HepG2 (cell line): ENCODE data around the gene TMEM131L. TPM values are rescaled to one million over a fixed set of nuclear protein-coding genes. Genes with fewer than 3 reads are reported as not detected.

Experiments used
- ATAC-seq: fragments of 200-7000 bp; cut with Tn5 transposase; 3 replicates; pipeline ENCODE4 v1.9.1; 2020; ENCODE audit warnings: mild to moderate bottlenecking, moderate library complexity
- BruUV-seq: library from RNA; stranded (reverse); fragments of 400-500 nt; replicated peaks from 2 replicates; lab custom pipeline; 2021; lab: Mats Ljungman, UMichigan
- CTCF ChIA-PET: fragments of 300-600 bp; formaldehyde crosslinking; extraction: SDS; loops from one replicate; lab custom pipeline; 2021; ENCODE audit warnings: low total read pairs, inconsistent platforms, low intra/inter-chr PET ratio; lab: Yijun Ruan, JAX
- POLR2A ChIA-PET: fragments of 350-600 bp; sonication (Branson Sonifier 250); formaldehyde crosslinking; loops from one replicate; lab custom pipeline; 2020; ENCODE audit warnings: antibody characterized with exemption, inconsistent platforms; lab: Yijun Ruan, JAX
- DNase-seq: peaks from one replicate; pipeline ENCODE4 v3.0.0-alpha.2; 2015; ENCODE audit warnings: low spot score
- FAIRE-seq: peaks from 3 replicates; lab custom pipeline; 2011; peaks lifted over from hg19 to GRCh38; lab: Jason Lieb, UNC
- H2AFZ ChIP-seq: one replicate; pipeline ENCODE4 v1.6.1; 2011; ENCODE audit warnings: low read length, inconsistent platforms
- H3K27ac ChIP-seq: fragments of 300-600 bp; 3 replicates; pipeline ENCODE4 v1.8.0; 2011; ENCODE audit warnings: mixed run types, mild to moderate bottlenecking, mixed read lengths, low read length, inconsistent platforms; ENCODE audit not compliant: insufficient read depth; ENCODE audit errors: extremely low read length
- H3K27me3 ChIP-seq, 2 experiments: fragments of 200-600 bp in 1 of 2; 2 replicates in 1 of 2; 3 replicates in 1 of 2; pipeline versions ENCODE4 v1.6.0 to v1.8.0; 2011; ENCODE audit warnings: low read length in 2 of 2, mild to moderate bottlenecking in 2 of 2, moderate library complexity in 2 of 2, inconsistent platforms in 1 of 2; ENCODE audit not compliant: insufficient read depth in 2 of 2, control insufficient read depth in 1 of 2
- H3K36me3 ChIP-seq, 2 experiments: fragments of 200-600 bp in 1 of 2; replicated peaks in 1 of 2; 2 replicates in 1 of 2; 3 replicates in 1 of 2; pipeline versions ENCODE4 v1.5.1 to v1.8.0; 2011; ENCODE audit warnings: low read length in 2 of 2, inconsistent platforms in 1 of 2; ENCODE audit not compliant: insufficient read depth in 2 of 2, control insufficient read depth in 1 of 2
- H3K4me1 ChIP-seq: 2 replicates; pipeline ENCODE4 v1.5.1; 2012; ENCODE audit warnings: low read length, inconsistent platforms; ENCODE audit not compliant: insufficient read depth
- H3K4me2 ChIP-seq: 2 replicates; pipeline ENCODE4 v1.6.0; 2011; ENCODE audit warnings: low read depth, low read length, inconsistent platforms
- H3K4me3 ChIP-seq, 3 experiments: fragments of 200-600 bp in 1 of 3; sonication (generic), shearing (Covaris generic) in 1 of 3; replicated peaks in 1 of 3; 2 replicates each; pipeline ENCODE4 v1.5.1; 2011 to 2016; ENCODE audit warnings: low read length in 3 of 3, inconsistent platforms in 2 of 3, low read depth in 2 of 3, mild to moderate bottlenecking in 2 of 3, control low read depth in 1 of 3, mixed read lengths in 1 of 3; ENCODE audit not compliant: insufficient read depth in 1 of 3
- H3K79me2 ChIP-seq: one replicate; pipeline ENCODE4 v1.6.1; 2011; ENCODE audit warnings: low read length, inconsistent platforms; ENCODE audit not compliant: insufficient read depth
- H3K9ac ChIP-seq: 2 replicates; pipeline ENCODE4 v1.6.0; 2011; ENCODE audit warnings: mild to moderate bottlenecking, low read depth, low read length, inconsistent platforms; ENCODE audit not compliant: insufficient read depth
- H3K9me3 ChIP-seq: 2 replicates; pipeline ENCODE4 v1.5.1; 2012; ENCODE audit warnings: mild to moderate bottlenecking, low read length
- H4K20me1 ChIP-seq: 2 replicates; pipeline ENCODE4 v1.6.0; 2011; ENCODE audit warnings: inconsistent platforms, mild to moderate bottlenecking, low read length, moderate library complexity; ENCODE audit not compliant: insufficient read depth
- CBX2 ChIP-seq, 2 experiments: fragments of 200-600 bp in 1 of 2; sonication (generic); formaldehyde crosslinking in 1 of 2; IDR thresholded peaks; 2 replicates each; pipeline versions ENCODE4 v1.7.0 to v1.8.1; 2018 to 2022; ENCODE audit warnings: low read depth in 2 of 2, low read length in 1 of 2, mild to moderate bottlenecking in 1 of 2, missing genetic modification reagents in 1 of 2
- TOE1 ChIP-seq: sonication (generic); formaldehyde crosslinking; IDR thresholded peaks from 2 replicates; pipeline ENCODE4 v1.4.0; 2020; ENCODE audit warnings: mild to moderate bottlenecking, missing genetic modification reagents
- ZBTB1 ChIP-seq: sonication (generic); formaldehyde crosslinking; IDR thresholded peaks from 2 replicates; pipeline ENCODE4 v1.4.0; 2020; ENCODE audit warnings: missing genetic modification reagents, borderline replicate concordance
- ZNF354B ChIP-seq: sonication (generic); formaldehyde crosslinking; IDR thresholded peaks from 2 replicates; pipeline ENCODE4 v1.8.0; 2022; ENCODE audit warnings: mild to moderate bottlenecking, missing genetic modification reagents
- ZSCAN30 ChIP-seq: sonication (generic); formaldehyde crosslinking; IDR thresholded peaks from 2 replicates; pipeline ENCODE4 v1.5.0; 2020; ENCODE audit warnings: mild to moderate bottlenecking, missing genetic modification reagents
- WGBS: methylation state at CpG from one replicate; pipeline ENCODE4 v1.1.6; 2017; ENCODE audit warnings: low lambda C conversion rate; 5-methylcytosine and 5-hydroxymethylcytosine counted together
- in situ Hi-C: cut with HindIII; loops from 2 replicates; pipeline ENCODE4 v1.10.0; 2017; ENCODE audit warnings: low pct_unique_long_range_greater_than_20kb; ENCODE audit not compliant: extremely low pct_ligation_motif_present
- intact Hi-C: fragments of 100-400 bp; cut with micrococcal nuclease; formaldehyde crosslinking; loops from one replicate; pipeline ENCODE4 v1.10.0; 2022; ENCODE audit not compliant: unreplicated experiment
- polyA plus RNA-seq, 8 experiments: library from polyadenylated mRNA; depleted of rRNA in 3 of 8; stranded (reverse) in 7 of 8; unstranded in 1 of 8; fragments of >200 nt; fragmentation: Illumina TruSeq in 4 of 8; extraction: Trizol in 4 of 8; gene quantifications; 2 replicates each; pipeline versions ENCODE4 v1.2.1 to v1.2.3, GENCODE V29; 2011 to 2016; ENCODE audit warnings: low read depth in 4 of 8, missing spikeins in 1 of 8, mixed read lengths in 1 of 8; ENCODE audit not compliant: insufficient read depth in 1 of 8
- total RNA-seq, 5 experiments: library from RNA; depleted of rRNA; stranded (reverse); fragments of >200 nt; fragmentation: Illumina TruSeq; extraction: Trizol; gene quantifications; 2 replicates each; pipeline ENCODE4 v1.2.3, GENCODE V29; 2016; ENCODE audit warnings: low read depth in 1 of 5
- TF ChIP-seq, protein P1 (sequence below): sonication (generic); formaldehyde crosslinking; IDR thresholded peaks from 2 replicates; pipeline ENCODE4 v1.4.0; 2020; ENCODE audit warnings: missing genetic modification reagents, mild to moderate bottlenecking, borderline replicate concordance
- TF ChIP-seq, protein P2 (sequence below): sonication (generic); formaldehyde crosslinking; IDR thresholded peaks from 2 replicates; pipeline ENCODE4 v1.8.0; 2023; ENCODE audit warnings: mild to moderate bottlenecking, missing genetic modification reagents
- TF ChIP-seq, protein P3 (sequence below): sonication (generic); formaldehyde crosslinking; IDR thresholded peaks from 2 replicates; pipeline ENCODE4 v1.4.0; 2020; ENCODE audit warnings: missing genetic modification reagents
- TF ChIP-seq, protein P4 (sequence below): sonication (generic); formaldehyde crosslinking; IDR thresholded peaks from 2 replicates; pipeline ENCODE4 v1.5.1; 2020; ENCODE audit warnings: mild to moderate bottlenecking, missing genetic modification reagents
- TF ChIP-seq, protein P5 (sequence below): IDR thresholded peaks from 2 replicates; pipeline ENCODE4 v1.6.1; 2012; ENCODE audit warnings: low read depth, low read length, improper control_type of control experiment
- TF ChIP-seq, protein P6 (sequence below): sonication (generic); formaldehyde crosslinking; IDR thresholded peaks from 2 replicates; pipeline ENCODE4 v1.9.0; 2021; ENCODE audit warnings: missing genetic modification reagents, borderline replicate concordance
- TF ChIP-seq, protein P7 (sequence below): sonication (generic); formaldehyde crosslinking; IDR thresholded peaks from 2 replicates; pipeline ENCODE4 v1.5.1; 2020; ENCODE audit warnings: mild to moderate bottlenecking, missing genetic modification reagents, moderate library complexity

TMEM131L gene
- total and polyA plus RNA-seq, 2 of the 13 experiments (the other 11 are each of a cell fraction or from before 2014, with no cell fraction given), result 2.2 to 4.5 TPM

DNA sequence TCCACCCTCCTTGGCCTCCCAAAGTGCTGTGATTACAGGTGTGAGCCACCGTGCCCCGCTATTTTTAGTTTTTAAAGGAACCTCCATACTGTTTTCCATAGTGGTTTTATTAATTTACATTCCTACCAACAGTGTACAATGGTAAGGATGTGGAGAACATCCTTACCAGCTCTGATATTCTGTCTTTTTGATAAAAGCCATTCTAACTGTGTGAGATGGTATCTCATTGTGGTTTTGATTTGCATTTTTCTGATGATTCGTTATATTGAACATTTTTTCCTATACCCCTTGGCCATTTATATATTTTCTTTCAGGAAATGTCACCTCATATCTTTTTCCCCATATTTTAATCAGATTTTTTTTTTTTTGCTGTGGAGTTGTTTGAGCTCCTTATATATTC is 203.7 kb downstream of the TMEM131L start:
- 35% methylated on average over 3 of the region's 3 CpGs for WGBS
- no peak overlapping the region for H2AFZ ChIP-seq
- no TSS peak for BruUV-seq
- H3K36me3 ChIP-seq, result no peaks in the 10 kb centered on the region
- in situ Hi-C loops, result no loop called here
- ATAC-seq (no peak), FAIRE-seq (no peak), DNase-seq (no peak)
- H4K20me1 ChIP-seq, result no peaks in the 10 kb centered on the region
- no peak overlapping the region for H3K9ac ChIP-seq
- intact Hi-C loops, result no loop called here
- H3K4me3 ChIP-seq, result no peak overlapping the region
- no peaks in the 10 kb centered on the region for H3K4me1 ChIP-seq
- no peaks in the 10 kb centered on the region for H3K79me2 ChIP-seq
- CTCF ChIA-PET, result no interaction called here
- no peaks in the 10 kb centered on the region for H3K9me3 ChIP-seq
- H3K27me3 ChIP-seq, result no peaks in the 10 kb centered on the region; a peak in 1 of 5 replicates
- no peak overlapping the region for H3K27ac ChIP-seq
- H3K4me2 ChIP-seq, result no peak overlapping the region
- POLR2A ChIA-PET, result no interaction called here
- TF ChIP-seq ZSCAN30 (CRISPR knock-in tag) (no peak), ZNF354B (no peak), ZBTB1 (CRISPR knock-in tag) (no peak), CBX2 (IDR thresholded peaks at IDR 0.05; ENCODE audit: low read depth, low read length) (no peak), CBX2 (CRISPR knock-in tag; IDR thresholded peaks at IDR 0.05; ENCODE audit: low read depth) (no peak), TOE1 (CRISPR knock-in tag) (no peak)
- TF ChIP-seq, protein P1, sequence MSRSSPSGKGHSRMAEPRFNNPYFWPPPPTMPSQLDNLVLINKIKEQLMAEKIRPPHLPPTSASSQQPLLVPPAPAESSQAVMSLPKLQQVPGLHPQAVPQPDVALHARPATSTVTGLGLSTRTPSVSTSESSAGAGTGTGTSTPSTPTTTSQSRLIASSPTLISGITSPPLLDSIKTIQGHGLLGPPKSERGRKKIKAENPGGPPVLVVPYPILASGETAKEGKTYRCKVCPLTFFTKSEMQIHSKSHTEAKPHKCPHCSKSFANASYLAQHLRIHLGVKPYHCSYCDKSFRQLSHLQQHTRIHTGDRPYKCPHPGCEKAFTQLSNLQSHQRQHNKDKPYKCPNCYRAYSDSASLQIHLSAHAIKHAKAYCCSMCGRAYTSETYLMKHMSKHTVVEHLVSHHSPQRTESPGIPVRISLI (CRISPR knock-in tag), result no peak
- TF ChIP-seq, protein P2, sequence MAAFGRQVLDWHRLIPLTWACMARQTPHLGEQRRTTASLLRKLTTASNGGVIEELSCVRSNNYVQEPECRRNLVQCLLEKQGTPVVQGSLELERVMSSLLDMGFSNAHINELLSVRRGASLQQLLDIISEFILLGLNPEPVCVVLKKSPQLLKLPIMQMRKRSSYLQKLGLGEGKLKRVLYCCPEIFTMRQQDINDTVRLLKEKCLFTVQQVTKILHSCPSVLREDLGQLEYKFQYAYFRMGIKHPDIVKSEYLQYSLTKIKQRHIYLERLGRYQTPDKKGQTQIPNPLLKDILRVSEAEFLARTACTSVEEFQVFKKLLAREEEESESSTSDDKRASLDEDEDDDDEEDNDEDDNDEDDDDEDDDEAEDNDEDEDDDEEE (CRISPR knock-in tag), result no peak
- TF ChIP-seq, protein P3, sequence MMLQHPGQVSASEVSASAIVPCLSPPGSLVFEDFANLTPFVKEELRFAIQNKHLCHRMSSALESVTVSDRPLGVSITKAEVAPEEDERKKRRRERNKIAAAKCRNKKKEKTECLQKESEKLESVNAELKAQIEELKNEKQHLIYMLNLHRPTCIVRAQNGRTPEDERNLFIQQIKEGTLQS (CRISPR knock-in tag), result no peak
- TF ChIP-seq, protein P4, sequence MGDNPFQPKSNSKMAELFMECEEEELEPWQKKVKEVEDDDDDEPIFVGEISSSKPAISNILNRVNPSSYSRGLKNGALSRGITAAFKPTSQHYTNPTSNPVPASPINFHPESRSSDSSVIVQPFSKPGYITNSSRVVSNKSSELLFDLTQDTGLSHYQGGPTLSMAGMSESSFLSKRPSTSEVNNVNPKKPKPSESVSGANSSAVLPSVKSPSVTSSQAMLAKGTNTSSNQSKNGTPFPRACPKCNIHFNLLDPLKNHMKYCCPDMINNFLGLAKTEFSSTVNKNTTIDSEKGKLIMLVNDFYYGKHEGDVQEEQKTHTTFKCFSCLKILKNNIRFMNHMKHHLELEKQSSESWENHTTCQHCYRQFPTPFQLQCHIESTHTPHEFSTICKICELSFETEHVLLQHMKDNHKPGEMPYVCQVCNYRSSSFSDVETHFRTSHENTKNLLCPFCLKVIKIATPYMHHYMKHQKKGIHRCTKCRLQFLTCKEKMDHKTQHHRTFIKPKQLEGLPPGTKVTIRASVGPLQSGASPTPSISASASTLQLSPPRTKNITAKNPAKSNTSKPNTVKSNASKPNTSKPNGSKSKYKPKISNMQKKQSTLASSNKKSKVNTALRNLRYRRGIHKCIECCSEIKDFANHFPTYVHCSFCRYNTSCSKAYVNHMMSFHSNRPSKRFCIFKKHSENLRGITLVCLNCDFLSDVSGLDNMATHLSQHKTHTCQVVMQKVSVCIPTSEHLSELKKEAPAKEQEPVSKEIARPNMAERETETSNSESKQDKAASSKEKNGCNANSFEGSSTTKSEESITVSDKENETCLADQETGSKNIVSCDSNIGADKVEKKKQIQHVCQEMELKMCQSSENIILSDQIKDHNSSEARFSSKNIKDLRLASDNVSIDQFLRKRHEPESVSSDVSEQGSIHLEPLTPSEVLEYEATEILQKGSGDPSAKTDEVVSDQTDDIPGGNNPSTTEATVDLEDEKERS (CRISPR knock-in tag), result no peak
- TF ChIP-seq, protein P5, sequence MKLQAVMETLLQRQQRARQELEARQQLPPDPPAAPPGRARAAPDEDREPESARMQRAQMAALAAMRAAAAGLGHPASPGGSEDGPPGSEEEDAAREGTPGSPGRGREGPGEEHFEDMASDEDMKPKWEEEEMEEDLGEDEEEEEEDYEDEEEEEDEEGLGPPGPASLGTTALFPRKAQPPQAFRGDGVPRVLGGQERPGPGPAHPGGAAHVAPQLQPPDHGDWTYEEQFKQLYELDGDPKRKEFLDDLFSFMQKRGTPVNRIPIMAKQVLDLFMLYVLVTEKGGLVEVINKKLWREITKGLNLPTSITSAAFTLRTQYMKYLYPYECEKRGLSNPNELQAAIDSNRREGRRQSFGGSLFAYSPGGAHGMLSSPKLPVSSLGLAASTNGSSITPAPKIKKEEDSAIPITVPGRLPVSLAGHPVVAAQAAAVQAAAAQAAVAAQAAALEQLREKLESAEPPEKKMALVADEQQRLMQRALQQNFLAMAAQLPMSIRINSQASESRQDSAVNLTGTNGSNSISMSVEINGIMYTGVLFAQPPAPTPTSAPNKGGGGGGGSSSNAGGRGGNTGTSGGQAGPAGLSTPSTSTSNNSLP, result no peak
- TF ChIP-seq, protein P6, sequence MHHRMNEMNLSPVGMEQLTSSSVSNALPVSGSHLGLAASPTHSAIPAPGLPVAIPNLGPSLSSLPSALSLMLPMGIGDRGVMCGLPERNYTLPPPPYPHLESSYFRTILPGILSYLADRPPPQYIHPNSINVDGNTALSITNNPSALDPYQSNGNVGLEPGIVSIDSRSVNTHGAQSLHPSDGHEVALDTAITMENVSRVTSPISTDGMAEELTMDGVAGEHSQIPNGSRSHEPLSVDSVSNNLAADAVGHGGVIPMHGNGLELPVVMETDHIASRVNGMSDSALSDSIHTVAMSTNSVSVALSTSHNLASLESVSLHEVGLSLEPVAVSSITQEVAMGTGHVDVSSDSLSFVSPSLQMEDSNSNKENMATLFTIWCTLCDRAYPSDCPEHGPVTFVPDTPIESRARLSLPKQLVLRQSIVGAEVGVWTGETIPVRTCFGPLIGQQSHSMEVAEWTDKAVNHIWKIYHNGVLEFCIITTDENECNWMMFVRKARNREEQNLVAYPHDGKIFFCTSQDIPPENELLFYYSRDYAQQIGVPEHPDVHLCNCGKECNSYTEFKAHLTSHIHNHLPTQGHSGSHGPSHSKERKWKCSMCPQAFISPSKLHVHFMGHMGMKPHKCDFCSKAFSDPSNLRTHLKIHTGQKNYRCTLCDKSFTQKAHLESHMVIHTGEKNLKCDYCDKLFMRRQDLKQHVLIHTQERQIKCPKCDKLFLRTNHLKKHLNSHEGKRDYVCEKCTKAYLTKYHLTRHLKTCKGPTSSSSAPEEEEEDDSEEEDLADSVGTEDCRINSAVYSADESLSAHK (CRISPR knock-in tag), result no peak
- TF ChIP-seq, protein P7, sequence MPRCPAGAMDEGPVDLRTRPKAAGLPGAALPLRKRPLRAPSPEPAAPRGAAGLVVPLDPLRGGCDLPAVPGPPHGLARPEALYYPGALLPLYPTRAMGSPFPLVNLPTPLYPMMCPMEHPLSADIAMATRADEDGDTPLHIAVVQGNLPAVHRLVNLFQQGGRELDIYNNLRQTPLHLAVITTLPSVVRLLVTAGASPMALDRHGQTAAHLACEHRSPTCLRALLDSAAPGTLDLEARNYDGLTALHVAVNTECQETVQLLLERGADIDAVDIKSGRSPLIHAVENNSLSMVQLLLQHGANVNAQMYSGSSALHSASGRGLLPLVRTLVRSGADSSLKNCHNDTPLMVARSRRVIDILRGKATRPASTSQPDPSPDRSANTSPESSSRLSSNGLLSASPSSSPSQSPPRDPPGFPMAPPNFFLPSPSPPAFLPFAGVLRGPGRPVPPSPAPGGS (CRISPR knock-in tag), result no peak
